Stimulated activated CD4-positive, alpha-beta T cell treated with anti-CD3 and anti-CD28 coated beads, Interleukin-4, amount 100 ng/mL, for 1 hour (primary cell): Measurements from ENCODE around the gene RESP18.

Experiments
- DNase-seq: peaks from one replicate; pipeline ENCODE4 v3.0.0-alpha.2; 2020

RESP18 gene

GRCh38 chr2:219332542-219332941 lies at the start of gene RESP18:
RESP18 (minus strand) TSS chr2:219332744.
- DNase-seq = no peak

- DNase-seq = no peak
These were observed 48.9 kb upstream of the RESP18 start for GRCh38 chr2:219381448-219381847.

GRCh38 chr2:219380926-219381325 lies 48.4 kb upstream of the RESP18 start:
- DNase-seq = no peak

DNA sequence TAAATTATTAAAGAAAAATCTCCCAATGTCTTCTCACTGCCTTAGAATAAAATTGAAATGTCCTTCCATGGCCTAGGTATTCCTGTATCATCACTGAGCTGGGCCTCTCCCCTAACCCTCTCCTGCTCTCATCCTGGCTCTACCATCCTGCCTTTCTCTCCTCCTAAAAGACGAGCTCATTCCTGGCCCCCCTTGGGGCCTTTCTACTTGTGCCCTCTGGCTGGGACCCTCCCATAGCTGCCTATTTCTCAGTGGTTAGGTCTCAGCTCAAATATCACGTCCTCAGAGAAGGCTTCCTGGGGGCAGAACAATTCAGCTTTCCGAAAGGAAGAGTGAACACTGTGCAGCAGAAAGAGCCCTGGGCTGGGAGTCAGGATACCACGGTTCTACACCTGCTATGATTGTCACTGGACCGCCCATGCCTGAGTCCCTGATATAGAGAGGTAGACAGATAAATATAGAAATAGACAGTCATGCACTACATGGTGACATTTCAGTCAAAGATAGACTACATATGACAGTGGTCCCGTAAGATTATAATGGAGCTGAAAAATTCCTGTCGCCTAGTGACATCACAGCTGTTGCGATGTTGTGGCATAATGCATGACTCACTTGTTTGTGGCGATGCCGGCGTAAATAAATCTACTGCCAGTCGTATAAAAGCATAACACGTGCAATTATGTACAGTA lies 45.8 kb upstream of the RESP18 start:
- no peak for DNase-seq

GRCh38 chr2:219369447-219369861 lies 36.9 kb upstream of the RESP18 start:
- no peak for DNase-seq

GRCh38 chr2:219368690-219369191 lies 36.2 kb upstream of the RESP18 start:
- no peak for DNase-seq

DNA sequence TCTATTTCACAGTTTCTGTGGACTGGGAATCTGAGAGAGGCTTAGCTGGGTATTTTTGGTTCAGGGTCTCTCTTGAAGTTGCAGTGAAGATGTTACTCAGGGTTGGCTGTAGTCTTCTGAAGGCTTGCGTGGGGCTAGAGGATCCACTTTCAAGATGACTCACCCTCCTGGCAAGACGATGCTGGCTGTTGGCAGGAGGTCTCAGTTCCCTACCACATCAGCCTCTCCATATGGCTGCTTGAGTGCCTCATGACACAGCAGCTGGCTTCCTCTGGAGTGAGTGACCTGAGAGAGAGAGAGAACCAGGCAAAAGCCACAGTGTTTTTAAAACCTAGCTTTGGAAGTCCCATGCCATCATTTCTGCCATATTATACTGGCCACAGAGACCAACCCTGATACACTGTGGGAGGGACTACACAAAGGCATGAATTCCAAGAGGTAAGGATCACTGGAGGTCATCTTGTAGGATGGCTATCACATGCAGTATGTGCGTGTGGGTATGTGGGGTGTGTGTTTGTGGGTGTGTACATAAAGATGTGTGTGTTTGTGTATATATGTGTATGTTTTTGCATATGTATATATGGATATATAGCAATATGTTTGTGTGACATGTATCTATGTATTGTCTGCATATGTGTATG lies 30.1 kb upstream of the RESP18 start:
- no peak for DNase-seq

- DNase-seq = no peak
These were observed 29.5 kb upstream of the RESP18 start for GRCh38 chr2:219362072-219362471.

DNA sequence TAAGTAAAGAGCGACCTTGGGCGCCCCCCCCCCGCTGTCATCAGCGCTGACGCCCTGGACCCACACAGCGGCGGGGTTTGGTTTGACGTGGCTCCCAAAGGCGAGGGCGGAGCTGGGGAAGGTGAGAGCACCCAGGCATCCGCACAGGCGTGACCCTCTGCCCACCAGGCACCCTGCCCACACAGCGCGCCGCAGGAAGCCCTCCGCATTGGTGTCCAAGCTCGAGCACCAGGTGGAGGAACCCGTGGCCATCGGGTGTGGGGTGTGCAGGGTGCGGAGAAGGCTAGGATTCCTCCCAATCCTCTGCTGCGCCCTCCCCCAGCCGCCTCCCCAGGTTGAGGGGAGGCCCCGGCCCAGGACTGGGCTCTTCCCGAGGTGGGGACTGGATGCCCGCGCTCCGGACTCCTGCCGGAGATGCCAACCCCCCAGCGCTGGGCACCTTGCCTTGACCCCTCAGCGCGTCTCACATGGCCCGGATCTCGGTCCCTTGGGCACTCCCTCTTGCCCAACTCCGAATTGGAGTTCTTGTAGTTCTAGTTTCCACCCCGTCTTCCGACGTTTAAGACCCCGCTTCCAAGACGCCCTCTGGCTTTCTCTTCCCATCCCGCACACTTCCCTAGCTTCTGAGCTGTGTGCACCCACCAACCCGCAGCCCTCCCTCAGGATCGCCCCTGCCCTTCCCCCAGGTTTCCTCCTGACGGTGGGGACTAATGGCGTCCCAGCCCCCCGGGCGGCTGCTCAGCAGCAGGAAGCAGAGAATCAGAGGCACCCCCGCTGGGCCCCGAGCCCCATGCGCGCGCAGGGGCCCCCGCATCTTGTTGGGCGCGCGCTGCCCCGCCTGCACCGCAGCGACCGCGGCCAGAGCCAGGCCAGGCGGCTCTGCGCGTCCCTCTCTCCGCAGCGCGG lies 25.9 kb upstream of the RESP18 start:
- peak; percentile 14 for DNase-seq

GRCh38 chr2:219356834-219357233 lies 24.3 kb upstream of the RESP18 start:
- no peak for DNase-seq

- DNase-seq = no peak
These were observed 22.0 kb upstream of the RESP18 start for GRCh38 chr2:219354582-219354981.

GRCh38 chr2:219353129-219353528 lies 20.6 kb upstream of the RESP18 start:
- DNase-seq = no peak

DNA sequence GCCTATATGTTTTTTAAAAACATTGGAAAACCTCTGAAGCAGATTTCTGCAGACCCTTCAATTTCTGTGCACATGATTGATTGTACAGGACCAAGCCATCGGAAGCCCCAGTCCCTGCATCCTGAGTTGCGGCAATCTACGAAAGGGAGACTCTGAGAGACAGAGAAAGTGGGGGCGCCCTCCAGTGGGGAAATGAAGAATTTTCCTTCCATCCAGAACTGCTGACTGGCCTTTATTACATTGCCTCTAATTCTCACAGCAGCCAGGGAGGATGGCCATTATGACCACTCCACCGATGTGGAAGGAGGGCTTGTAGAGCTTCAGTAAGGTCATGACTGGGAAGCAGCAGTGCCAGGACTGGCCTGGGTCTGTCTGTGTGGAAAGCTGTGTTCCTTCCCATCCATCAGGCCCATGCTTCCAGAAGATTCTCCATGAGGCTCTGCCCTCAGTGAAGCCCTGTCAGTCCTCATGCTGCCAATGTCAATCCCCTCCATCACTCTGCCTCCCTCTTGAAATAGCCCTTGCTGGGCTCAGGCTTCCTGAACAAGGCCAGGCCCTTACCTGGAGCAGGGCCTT lies 20.0 kb upstream of the RESP18 start:
- DNase-seq = peak; percentile 67

DNA sequence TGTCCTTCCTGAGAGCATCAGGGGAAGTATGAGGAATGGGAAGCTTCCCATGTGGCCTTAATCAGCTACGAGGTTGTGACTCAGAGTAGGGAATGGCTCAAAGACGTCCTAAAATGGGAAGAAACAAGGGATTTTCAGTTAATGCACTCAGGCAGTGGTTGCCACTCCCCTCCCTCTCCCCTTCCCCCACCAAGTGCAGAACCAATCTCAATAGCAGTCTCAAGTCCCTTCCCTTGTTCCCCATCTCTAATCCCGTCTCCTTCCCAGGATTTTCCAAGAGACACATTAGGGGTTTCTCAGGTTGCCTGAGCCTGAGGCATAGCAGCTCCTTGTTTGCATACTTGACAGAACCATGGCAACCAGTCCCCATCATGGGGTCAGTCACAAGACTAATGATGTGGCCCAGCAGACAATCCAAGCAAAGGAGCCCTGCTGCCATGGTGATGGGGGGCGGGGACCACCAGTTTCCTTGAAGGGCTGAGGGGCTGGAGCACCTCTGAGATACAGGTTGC lies 18.2 kb upstream of the RESP18 start:
- no peak for DNase-seq

- no peak for DNase-seq
These were observed 17.7 kb upstream of the RESP18 start for GRCh38 chr2:219350215-219350614.

- DNase-seq = no peak
These were observed 12.3 kb upstream of the RESP18 start for GRCh38 chr2:219344751-219345430.

DNA sequence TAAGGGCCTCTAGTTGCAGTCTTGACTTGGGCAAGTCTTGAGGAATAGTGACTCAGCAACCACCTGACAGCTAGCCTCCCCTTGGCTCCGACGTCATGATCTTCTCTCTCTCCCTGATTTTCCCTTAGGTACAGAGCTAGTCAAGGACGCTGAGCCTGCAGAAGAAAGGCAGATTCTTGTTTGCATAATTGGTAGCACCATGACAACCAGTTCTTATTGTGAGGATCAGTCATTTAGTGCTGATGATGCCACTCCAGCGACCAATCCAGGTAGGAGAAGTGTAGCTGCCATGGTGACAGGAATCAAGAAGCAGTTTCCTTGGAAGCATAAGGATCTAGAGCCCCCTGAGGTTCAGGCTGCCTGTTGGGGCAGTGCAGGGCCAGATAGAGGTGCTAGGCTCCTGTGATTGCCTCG lies 2.8 kb upstream of the RESP18 start:
- no peak for DNase-seq

GRCh38 chr2:219334076-219334475 lies 1.5 kb upstream of the RESP18 start:
- no peak for DNase-seq

GRCh38 chr2:219331560-219332213 lies 857 bp downstream of the RESP18 start:
- peak; percentile 33 for DNase-seq

DNA sequence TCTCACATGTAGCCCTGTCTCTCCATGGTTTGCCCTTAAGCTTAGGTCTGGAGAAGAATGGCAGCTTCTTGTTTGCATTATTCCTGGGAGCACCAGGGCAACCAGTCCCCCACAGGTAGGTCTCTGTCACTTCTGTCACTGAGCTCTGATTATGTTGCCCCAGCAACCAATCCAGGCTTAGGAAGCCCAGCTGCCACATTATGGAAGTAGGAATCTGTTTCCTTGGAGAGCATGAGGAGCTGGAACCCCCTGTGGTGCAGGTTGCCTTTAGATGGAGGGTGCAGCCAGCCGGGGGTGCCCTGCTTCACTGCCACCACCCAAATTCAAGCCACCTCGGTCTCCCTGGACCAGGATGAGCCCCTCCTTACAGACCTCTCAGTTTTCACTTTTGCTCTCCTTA lies 4.8 kb downstream of the RESP18 start:
- no peak for DNase-seq

- DNase-seq = no peak
These were observed 6.8 kb downstream of the RESP18 start for GRCh38 chr2:219325657-219326315.
